ENCODE data around the gene GABRG1.

DNA sequence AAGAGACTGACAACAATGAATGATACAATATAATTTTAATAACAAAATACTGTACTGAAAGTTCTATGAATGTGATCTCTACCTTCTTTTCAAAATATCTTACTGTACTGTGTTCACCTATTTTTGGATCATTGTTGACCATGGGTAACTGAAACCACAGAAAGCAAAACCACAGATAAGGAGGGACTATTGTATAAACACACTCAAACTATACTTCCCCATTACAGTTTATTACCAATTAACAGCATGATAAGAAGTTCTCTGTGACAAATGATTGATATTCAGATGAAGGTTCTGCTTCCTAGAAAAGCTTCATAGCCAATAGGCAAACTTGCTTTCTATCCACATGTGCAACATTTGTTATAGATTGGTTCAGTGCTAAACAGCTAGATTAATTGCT is 50.1 kb downstream of the GABRG1 start:
- TF ChIP-seq, protein P1, sequence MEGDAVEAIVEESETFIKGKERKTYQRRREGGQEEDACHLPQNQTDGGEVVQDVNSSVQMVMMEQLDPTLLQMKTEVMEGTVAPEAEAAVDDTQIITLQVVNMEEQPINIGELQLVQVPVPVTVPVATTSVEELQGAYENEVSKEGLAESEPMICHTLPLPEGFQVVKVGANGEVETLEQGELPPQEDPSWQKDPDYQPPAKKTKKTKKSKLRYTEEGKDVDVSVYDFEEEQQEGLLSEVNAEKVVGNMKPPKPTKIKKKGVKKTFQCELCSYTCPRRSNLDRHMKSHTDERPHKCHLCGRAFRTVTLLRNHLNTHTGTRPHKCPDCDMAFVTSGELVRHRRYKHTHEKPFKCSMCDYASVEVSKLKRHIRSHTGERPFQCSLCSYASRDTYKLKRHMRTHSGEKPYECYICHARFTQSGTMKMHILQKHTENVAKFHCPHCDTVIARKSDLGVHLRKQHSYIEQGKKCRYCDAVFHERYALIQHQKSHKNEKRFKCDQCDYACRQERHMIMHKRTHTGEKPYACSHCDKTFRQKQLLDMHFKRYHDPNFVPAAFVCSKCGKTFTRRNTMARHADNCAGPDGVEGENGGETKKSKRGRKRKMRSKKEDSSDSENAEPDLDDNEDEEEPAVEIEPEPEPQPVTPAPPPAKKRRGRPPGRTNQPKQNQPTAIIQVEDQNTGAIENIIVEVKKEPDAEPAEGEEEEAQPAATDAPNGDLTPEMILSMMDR (IDR thresholded peaks at IDR 0.05 in 4 of 5, conservative IDR thresholded peaks at IDR 0.05 in 1 of 5): no peak
- TF ChIP-seq POLR2A (IDR thresholded peaks at IDR 0.05): no peak
